Measurements from ENCODE around the gene ALPK3. TPM values are rescaled to one million over a fixed set of nuclear protein-coding genes. Genes with fewer than 3 reads are reported as not detected.
A peak's percentile ranks its signal among the peaks of the same experiment; 100 is the strongest.

ALPK3 gene
- total RNA-seq, 1 donor from 2014 or later = 5.4 TPM

GRCh38 chr15:84863565-84864443, 46.6 kb downstream of the ALPK3 start:
- no peak for TF ChIP-seq EZH2phosphoT487 (IDR thresholded peaks at IDR 0.05)
- TF ChIP-seq EZH2 (IDR thresholded peaks at IDR 0.05) = no peak
- peak; percentile 4 for TF ChIP-seq CTCF (IDR thresholded peaks at IDR 0.05)
- Histone ChIP-seq H2AFZ (replicated peaks) (no peak overlapping the region), H3K9ac (no peak overlapping the region), H3K4me2 (no peak overlapping the region), H3K27ac (no peak overlapping the region), H3K4me1 (no peaks in the 10 kb centered on the region), H3K36me3 (no peaks in the 10 kb centered on the region), H3K4me3 (no peak overlapping the region), H4K20me1 (ENCODE audit: low read depth) (no peaks in the 10 kb centered on the region), H3F3A (ENCODE audit: low read depth) (no peaks in the 10 kb centered on the region), H3K27me3 (no peaks in the 10 kb centered on the region), H3K9me3 (ENCODE audit: low read depth) (no peaks in the 10 kb centered on the region), H3K79me2 (ENCODE audit: low read depth) (no peaks in the 10 kb centered on the region)
- no peak overlapping the region for H3K4me3 Mint-ChIP-seq
- peaks cover 5% of the 10 kb centered on the region for H3K27me3 Mint-ChIP-seq (ENCODE audit: insufficient read depth, low read depth)
- peaks cover under 1% of the 10 kb centered on the region for H3K9me3 Mint-ChIP-seq
- no peak overlapping the region for H3K27ac Mint-ChIP-seq
- peaks cover 1% of the 10 kb centered on the region for H3K36me3 Mint-ChIP-seq
- no peak for DNase-seq (ENCODE audit: low spot score)
- peaks cover 12% of the 10 kb centered on the region for H3K4me1 Mint-ChIP-seq

- no peaks in the 10 kb centered on the region for H3K27me3 ChIP-seq
- TF ChIP-seq EZH2phosphoT487 (IDR thresholded peaks at IDR 0.05) (no peak), CTCF (IDR thresholded peaks at IDR 0.05) (no peak), EZH2 (IDR thresholded peaks at IDR 0.05) (no peak)
- H3K9me3 Mint-ChIP-seq = peaks cover 3% of the 10 kb centered on the region
- no peak overlapping the region for H3K9ac ChIP-seq
- H4K20me1 ChIP-seq (ENCODE audit: low read depth) = no peaks in the 10 kb centered on the region
- H3K79me2 ChIP-seq (ENCODE audit: low read depth) = no peaks in the 10 kb centered on the region
- H3K4me2 ChIP-seq = no peak overlapping the region
- no peak overlapping the region for H3K4me3 ChIP-seq
- no peak overlapping the region for H3K27ac ChIP-seq
- H3K36me3 Mint-ChIP-seq = peaks cover 2% of the 10 kb centered on the region
- no peak overlapping the region for H3K27ac Mint-ChIP-seq
- no peaks in the 10 kb centered on the region for H3F3A ChIP-seq (ENCODE audit: low read depth)
- no peaks in the 10 kb centered on the region for H3K36me3 ChIP-seq
- H3K9me3 ChIP-seq (ENCODE audit: low read depth) = no peaks in the 10 kb centered on the region
- H3K4me1 ChIP-seq = no peaks in the 10 kb centered on the region
- H3K4me1 Mint-ChIP-seq = peaks cover 12% of the 10 kb centered on the region
- H3K27me3 Mint-ChIP-seq (ENCODE audit: insufficient read depth, low read depth) = peaks cover 7% of the 10 kb centered on the region
- no peak overlapping the region for H3K4me3 Mint-ChIP-seq
- no peak for DNase-seq (ENCODE audit: low spot score)
- H2AFZ ChIP-seq (replicated peaks) = no peak overlapping the region
Observed at GRCh38 chr15:84864444-84864795, 47.3 kb downstream of the ALPK3 start.

- H3K9me3 Mint-ChIP-seq = peaks cover 3% of the 10 kb centered on the region
Observed at GRCh38 chr15:84865074-84865569, 48.0 kb downstream of the ALPK3 start.

More at GRCh38 chr15:84865074-84865569, 48.0 kb downstream of the ALPK3 start:
- H3K79me2 ChIP-seq (ENCODE audit: low read depth) = no peaks in the 10 kb centered on the region
- Mint-ChIP-seq H3K4me3 (no peak overlapping the region), H3K27ac (peak overlapping the region; percentile 7), H3K4me1 (peaks cover 12% of the 10 kb centered on the region), H3K27me3 (ENCODE audit: insufficient read depth, low read depth) (peaks cover 5% of the 10 kb centered on the region), H3K36me3 (peaks cover 2% of the 10 kb centered on the region)
- no peaks in the 10 kb centered on the region for H4K20me1 ChIP-seq (ENCODE audit: low read depth)
- H3K9ac ChIP-seq = no peak overlapping the region
- no peak overlapping the region for H3K4me3 ChIP-seq
- no peaks in the 10 kb centered on the region for H3K36me3 ChIP-seq
- H2AFZ ChIP-seq (replicated peaks) = no peak overlapping the region
- no peak for DNase-seq (ENCODE audit: low spot score)
- no peaks in the 10 kb centered on the region for H3K4me1 ChIP-seq
- TF ChIP-seq EZH2phosphoT487 (IDR thresholded peaks at IDR 0.05) (no peak), CTCF (IDR thresholded peaks at IDR 0.05) (no peak), EZH2 (IDR thresholded peaks at IDR 0.05) (no peak)
- no peaks in the 10 kb centered on the region for H3K9me3 ChIP-seq (ENCODE audit: low read depth)
- H3K4me2 ChIP-seq = no peak overlapping the region
- H3K27ac ChIP-seq = no peak overlapping the region
- H3F3A ChIP-seq (ENCODE audit: low read depth) = no peaks in the 10 kb centered on the region
- H3K27me3 ChIP-seq = no peaks in the 10 kb centered on the region

Measured in neural progenitor cell (in vitro differentiated cells).